Glomerular endothelial cell (primary cell): Measurements from ENCODE around the gene CD9. TPM values are rescaled to one million over a fixed set of nuclear protein-coding genes. Genes with fewer than 3 reads are reported as not detected.
"Not testable (repeated sequence)": the region's sequence is repeated elsewhere in the genome, so short reads cannot be mapped to it uniquely, and the experiment has no call there.

Source experiments
- DNase-seq: peaks from one replicate; pipeline ENCODE4 v3.0.0-alpha.2; 2011; ENCODE audit warnings: low read depth, low spot score; ENCODE audit errors: extremely low read depth
- total RNA-seq: library from RNA; depleted of rRNA; stranded (reverse); fragments of >200 nt; gene quantifications from 2 replicates; pipeline ENCODE4 v1.2.3, GENCODE V29; 2015

CD9 gene
- total RNA-seq, 1 donor from 2014 or later, result 555 TPM

GRCh38 chr12:6198051-6198450, 2.1 kb upstream of the CD9 start:
- no peak for DNase-seq

- no peak for DNase-seq
These were observed 1.6 kb upstream of the CD9 start for GRCh38 chr12:6198556-6198955.

- DNase-seq, result no peak
These were observed 1.1 kb upstream of the CD9 start for GRCh38 chr12:6198985-6199530.

- no peak for DNase-seq
These were observed 507 bp upstream of the CD9 start for GRCh38 chr12:6199531-6200255.

- no peak for DNase-seq
These were observed 1.0 kb downstream of the CD9 start for GRCh38 chr12:6201213-6201608.

- DNase-seq, result no peak
These were observed 1.6 kb downstream of the CD9 start for GRCh38 chr12:6201826-6202225.

GRCh38 chr12:6202304-6202703, 2.1 kb downstream of the CD9 start:
- no peak for DNase-seq

- DNase-seq, result no peak
These were observed 2.6 kb downstream of the CD9 start for GRCh38 chr12:6202846-6203245.

GRCh38 chr12:6203601-6204000, 3.4 kb downstream of the CD9 start:
- no peak for DNase-seq

GRCh38 chr12:6204533-6205143, 4.4 kb downstream of the CD9 start:
- no peak for DNase-seq

GRCh38 chr12:6205144-6205539, 4.9 kb downstream of the CD9 start:
- no peak for DNase-seq

- no peak for DNase-seq
These were observed 5.6 kb downstream of the CD9 start for GRCh38 chr12:6205761-6206160.

GRCh38 chr12:6206327-6206726, 6.1 kb downstream of the CD9 start:
- no peak for DNase-seq

- DNase-seq, result no peak
These were observed 7.2 kb downstream of the CD9 start for GRCh38 chr12:6207259-6207925.

- DNase-seq, result no peak
These were observed 7.9 kb downstream of the CD9 start for GRCh38 chr12:6208130-6208529.

GRCh38 chr12:6209428-6209827, 9.2 kb downstream of the CD9 start:
- DNase-seq, result not testable (repeated sequence)

- DNase-seq, result no peak
These were observed 11.2 kb downstream of the CD9 start for GRCh38 chr12:6211421-6211869.

GRCh38 chr12:6212086-6212485, 11.9 kb downstream of the CD9 start:
- no peak for DNase-seq

GRCh38 chr12:6213969-6214368, 13.8 kb downstream of the CD9 start:
- no peak for DNase-seq

GRCh38 chr12:6214633-6215032, 14.4 kb downstream of the CD9 start:
- DNase-seq, result no peak

- no peak for DNase-seq
These were observed 15.1 kb downstream of the CD9 start for GRCh38 chr12:6215120-6215807.
